K562 (cell line): Measurements from ENCODE around the gene ANXA1. TPM values are rescaled to one million over a fixed set of nuclear protein-coding genes. Genes with fewer than 3 reads are reported as not detected.

ENCODE experiments used
- ATAC-seq: fragments of 200-7000 bp; cut with Tn5 transposase; 3 replicates; pipeline ENCODE4 v1.9.1; 2020; ENCODE audit warnings: moderate library complexity
- BruUV-seq: library from RNA; stranded (reverse); fragments of 400-500 nt; replicated peaks from 2 replicates; lab custom pipeline; 2021; lab: Mats Ljungman, UMichigan
- CTCF ChIA-PET: fragments of 300-600 bp; formaldehyde crosslinking; extraction: SDS; loops from one replicate; lab custom pipeline; 2021; ENCODE audit warnings: low intra/inter-chr PET ratio; lab: Yijun Ruan, JAX
- POLR2A ChIA-PET: fragments of 300-600, 350-650 bp; sonication (Branson Sonifier 250); formaldehyde crosslinking; extraction: SDS; loops from one replicate; lab custom pipeline; 2021; ENCODE audit warnings: antibody characterized with exemption, inconsistent platforms; lab: Yijun Ruan, JAX
- DNase-seq, 4 experiments: peaks; one replicate each; pipeline versions ENCODE4 v3.0.0 to v3.0.0-alpha.2; 2011 to 2018; ENCODE audit warnings: low spot score in 3 of 4, mixed read lengths in 3 of 4; ENCODE audit errors: extremely low read depth in 1 of 4
- FAIRE-seq: peaks from 2 replicates; lab custom pipeline; 2011; peaks lifted over from hg19 to GRCh38; lab: Jason Lieb, UNC
- H2AFZ ChIP-seq: 2 replicates; pipeline ENCODE4 v1.6.0; 2011; ENCODE audit warnings: low read depth, low read length, control low read depth, inconsistent platforms
- H3K27ac ChIP-seq: fragments of 200-600 bp; 3 replicates; pipeline ENCODE4 v1.8.0; 2011; ENCODE audit warnings: low read depth, mild to moderate bottlenecking, control low read depth, inconsistent platforms, low read length, moderate library complexity, mixed read lengths; ENCODE audit errors: extremely low read depth
- H3K27me3 ChIP-seq, 2 experiments: fragments of 300-600 bp in 1 of 2; 2 replicates in 1 of 2; 3 replicates in 1 of 2; pipeline versions ENCODE4 v1.6.0 to v1.8.0; 2011; ENCODE audit warnings: inconsistent platforms in 2 of 2, low read length in 2 of 2, mild to moderate bottlenecking in 1 of 2, mixed read lengths in 1 of 2, moderate library complexity in 1 of 2; ENCODE audit not compliant: control insufficient read depth in 2 of 2, insufficient read depth in 2 of 2
- H3K36me3 ChIP-seq: fragments of 300-600 bp; 3 replicates; pipeline ENCODE4 v1.8.0; 2011; ENCODE audit warnings: mild to moderate bottlenecking, low read length, inconsistent platforms; ENCODE audit not compliant: control insufficient read depth, insufficient read depth
- H3K4me1 ChIP-seq, 2 experiments: fragments of 200-600 bp in 1 of 2; replicated peaks in 1 of 2; 2 replicates in 1 of 2; 3 replicates in 1 of 2; pipeline versions ENCODE4 v1.5.1 to v1.8.0; 2011; ENCODE audit warnings: inconsistent platforms in 2 of 2, low read length in 2 of 2, mild to moderate bottlenecking in 1 of 2, mixed read lengths in 1 of 2, moderate library complexity in 1 of 2; ENCODE audit not compliant: control insufficient read depth in 2 of 2, insufficient read depth in 2 of 2
- H3K4me2 ChIP-seq: 2 replicates; pipeline ENCODE4 v1.6.1; 2011; ENCODE audit warnings: low read length, control low read depth, inconsistent platforms, mixed read lengths; ENCODE audit not compliant: insufficient read depth
- H3K4me3 ChIP-seq: fragments of 200-600 bp; sonication (generic), shearing (Covaris generic); 2 replicates; pipeline ENCODE4 v1.5.1; 2016; ENCODE audit warnings: control low read depth, inconsistent platforms
- H3K79me2 ChIP-seq: fragments of 200-600 bp; 3 replicates; pipeline ENCODE4 v1.8.0; 2011; ENCODE audit warnings: low read length, inconsistent platforms; ENCODE audit not compliant: control insufficient read depth, insufficient read depth
- H3K9ac ChIP-seq, 2 experiments: 2 replicates each; pipeline versions ENCODE4 v1.6.0 to v1.6.1; 2011; ENCODE audit warnings: low read depth in 2 of 2, low read length in 2 of 2, control low read depth in 1 of 2, inconsistent platforms in 1 of 2, mild to moderate bottlenecking in 1 of 2, mixed read lengths in 1 of 2; ENCODE audit not compliant: insufficient read depth in 1 of 2
- H3K9me1 ChIP-seq: one replicate; pipeline ENCODE4 v1.6.0; 2011; ENCODE audit warnings: inconsistent platforms, mild to moderate bottlenecking, low read length, moderate library complexity; ENCODE audit not compliant: control insufficient read depth, insufficient read depth
- H3K9me3 ChIP-seq: replicated peaks from 2 replicates; pipeline ENCODE4 v1.5.1; 2011; ENCODE audit warnings: low read depth, low read length, inconsistent platforms; ENCODE audit not compliant: control insufficient read depth, insufficient read depth
- H4K20me1 ChIP-seq: replicated peaks from 2 replicates; pipeline ENCODE4 v1.6.1; 2011; ENCODE audit warnings: low read length, inconsistent platforms, mixed read lengths; ENCODE audit not compliant: control insufficient read depth, insufficient read depth
- FOXJ2 ChIP-seq: fragments of 200-800 bp; sonication (Bioruptor generic); IDR thresholded peaks from 2 replicates; pipeline ENCODE4 v1.6.1; 2016; ENCODE audit warnings: missing genetic modification characterization, missing compliant biosample characterization
- GTF2F1 ChIP-seq: IDR thresholded peaks from 2 replicates; pipeline ENCODE4 v1.6.1; 2011; ENCODE audit warnings: low read depth, low read length, improper control_type of control experiment
- HDGF ChIP-seq: fragments of 450-650 bp; IDR thresholded peaks from 2 replicates; pipeline ENCODE4 v1.6.1; 2016
- HIVEP1 ChIP-seq: fragments of 250-450 bp; sonication (Bioruptor Pico); IDR thresholded peaks from 2 replicates; pipeline ENCODE4 v1.4.0; 2020; ENCODE audit warnings: mild to moderate bottlenecking
- IRF1 ChIP-seq: sonication (generic); formaldehyde crosslinking; IDR thresholded peaks from 2 replicates; pipeline ENCODE4 v1.8.0; 2022; ENCODE audit warnings: missing genetic modification reagents, mild to moderate bottlenecking, borderline replicate concordance
- KAT8 ChIP-seq: fragments of 450-650 bp; IDR thresholded peaks from 2 replicates; pipeline ENCODE4 v1.6.1; 2016; ENCODE audit warnings: low read depth, mild to moderate bottlenecking
- KLF16 ChIP-seq: IDR thresholded peaks from 2 replicates; pipeline ENCODE4 v1.6.1; 2016; ENCODE audit warnings: antibody characterized with exemption
- RREB1 ChIP-seq: fragments of 250-450 bp; sonication (Bioruptor Pico); IDR thresholded peaks from 2 replicates; pipeline ENCODE4 v1.4.0; 2020
- STAT5A ChIP-seq: IDR thresholded peaks from 2 replicates; pipeline ENCODE4 v1.6.1; 2012; ENCODE audit warnings: low read length, inconsistent platforms, borderline replicate concordance
- ZBTB12 ChIP-seq: fragments of 250-450 bp; sonication (Bioruptor Pico); IDR thresholded peaks from 2 replicates; pipeline ENCODE4 v1.4.0; 2020
- ZSCAN32 ChIP-seq: fragments of 450-650 bp; formaldehyde crosslinking; IDR thresholded peaks from 2 replicates; pipeline ENCODE4 v1.4.0; 2020; ENCODE audit warnings: mild to moderate bottlenecking, moderate library complexity
- WGBS: fragments of 100-300 bp; shearing (Covaris generic); methylation state at CpG from one replicate; pipeline ENCODE4 v1.1.6; 2016; ENCODE audit warnings: low coverage, mixed read lengths; ENCODE audit not compliant: insufficient coverage; ENCODE audit errors: missing lambda C conversion rate; 5-methylcytosine and 5-hydroxymethylcytosine counted together
- in situ Hi-C: fragments of 300-500 bp; cut with MboI; formaldehyde crosslinking; loops from 4 replicates; pipeline ENCODE4 v1.15.0; 2018; ENCODE audit warnings: inconsistent platforms, mixed read lengths
- intact Hi-C: fragments of 100-400 bp; cut with micrococcal nuclease; formaldehyde crosslinking; loops from 2 replicates; pipeline ENCODE4 v1.14.2; 2022
- polyA plus RNA-seq, 8 experiments: library from polyadenylated mRNA; depleted of rRNA in 4 of 8; stranded (reverse) in 5 of 8; unstranded in 3 of 8; fragments of >200 nt; fragmentation: Nextera tagmentation in 2 of 8; fragmentation: Illumina TruSeq in 1 of 8; extraction: Ambion mirVana in 2 of 8; extraction: Trizol in 1 of 8; gene quantifications; 2 replicates each; pipeline versions ENCODE4 v1.2.1 to v1.2.3, GENCODE V29; 2011 to 2014; ENCODE audit warnings: inconsistent platforms in 1 of 8, missing spikeins in 1 of 8
- total RNA-seq, 7 experiments: library from RNA; depleted of rRNA in 6 of 7; stranded (reverse); fragments of >200 nt in 6 of 7; fragmentation: Illumina TruSeq in 2 of 7; extraction: Trizol in 2 of 7; gene quantifications; 2 replicates each; pipeline versions ENCODE4 v1.2.1 to v1.2.3, GENCODE V29; 2011 to 2021; ENCODE audit warnings: low replicate concordance in 1 of 7
- TF ChIP-seq, protein P1 (sequence below): sonication (generic); IDR thresholded peaks from 2 replicates; pipeline ENCODE4 v1.6.1; 2016
- TF ChIP-seq, protein P2 (sequence below): fragments of 250-450 bp; sonication (Bioruptor Pico); IDR thresholded peaks from 2 replicates; pipeline ENCODE4 v1.4.0; 2020; ENCODE audit warnings: mild to moderate bottlenecking, moderate library complexity

The ANXA1 gene
- total and polyA plus RNA-seq, 9 of the 15 experiments (the other 6 are each of a cell fraction or from before 2014, with no cell fraction given): 406 to 1,298 (median 620) TPM

DNA sequence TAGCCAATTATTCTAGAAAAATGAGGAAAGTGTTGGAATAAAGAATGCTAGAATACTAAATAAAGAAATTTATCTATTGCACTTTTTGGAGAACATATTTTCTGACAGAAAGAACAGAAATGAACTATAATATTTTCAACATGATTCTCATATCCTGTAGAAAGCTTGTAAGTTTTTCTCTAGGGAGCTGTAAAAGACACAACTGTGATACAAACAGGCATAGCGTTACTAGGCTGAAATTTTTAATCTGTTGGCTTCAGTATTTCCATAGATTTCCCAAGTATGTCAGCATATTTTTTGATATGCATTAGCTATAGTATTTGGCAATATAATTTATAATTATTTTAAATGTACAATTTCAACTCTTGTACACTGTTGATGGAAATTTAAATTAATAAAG is 31.3 kb downstream of the ANXA1 start:
- no peak for DNase-seq
- CTCF ChIA-PET: interaction anchor here (2.1 to 2.3 kb wide), 2 partner anchors 75 to 311 kb away, joined by 11 to 13 read pairs; no protein-coding TSS in a partner anchor
- H3K27ac ChIP-seq: no peak overlapping the region
- H3K4me1 ChIP-seq: no peaks in the 10 kb centered on the region
- in situ Hi-C loops (loop anchor here (25.0 kb wide), 1 partner anchor 896 kb away; no protein-coding TSS in a partner anchor), intact Hi-C loops (loop anchor here (1.0 to 5.0 kb wide), 4 partner anchors 76 to 901 kb away; no protein-coding TSS in a partner anchor)
- BruUV-seq: no TSS peak
- no peaks in the 10 kb centered on the region; the same call in 2 of the 3 replicates for H3K36me3 ChIP-seq
- no peaks in the 10 kb centered on the region for H3K79me2 ChIP-seq
- no peak for ATAC-seq
- POLR2A ChIA-PET: interaction anchor here (0.7 kb wide), 1 partner anchor 298 kb away, joined by 3 read pairs; no protein-coding TSS in a partner anchor
- H3K9me3 ChIP-seq: no peaks in the 10 kb centered on the region
- H3K9ac ChIP-seq: no peak overlapping the region
- H3K4me2 ChIP-seq: no peak overlapping the region
- no peaks in the 10 kb centered on the region for H3K9me1 ChIP-seq
- WGBS: 90% methylated on average over 1 of the region's 1 CpG
- H2AFZ ChIP-seq: no peak overlapping the region
- no peak for FAIRE-seq
- no peak overlapping the region for H3K4me3 ChIP-seq
- no peaks in the 10 kb centered on the region for H3K27me3 ChIP-seq
- H4K20me1 ChIP-seq: no peaks in the 10 kb centered on the region
- TF ChIP-seq GTF2F1: no peak
- TF ChIP-seq, protein P1, sequence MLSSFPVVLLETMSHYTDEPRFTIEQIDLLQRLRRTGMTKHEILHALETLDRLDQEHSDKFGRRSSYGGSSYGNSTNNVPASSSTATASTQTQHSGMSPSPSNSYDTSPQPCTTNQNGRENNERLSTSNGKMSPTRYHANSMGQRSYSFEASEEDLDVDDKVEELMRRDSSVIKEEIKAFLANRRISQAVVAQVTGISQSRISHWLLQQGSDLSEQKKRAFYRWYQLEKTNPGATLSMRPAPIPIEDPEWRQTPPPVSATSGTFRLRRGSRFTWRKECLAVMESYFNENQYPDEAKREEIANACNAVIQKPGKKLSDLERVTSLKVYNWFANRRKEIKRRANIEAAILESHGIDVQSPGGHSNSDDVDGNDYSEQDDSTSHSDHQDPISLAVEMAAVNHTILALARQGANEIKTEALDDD: no peak
- no peak for TF ChIP-seq FOXJ2 (tag)
- TF ChIP-seq, protein P2, sequence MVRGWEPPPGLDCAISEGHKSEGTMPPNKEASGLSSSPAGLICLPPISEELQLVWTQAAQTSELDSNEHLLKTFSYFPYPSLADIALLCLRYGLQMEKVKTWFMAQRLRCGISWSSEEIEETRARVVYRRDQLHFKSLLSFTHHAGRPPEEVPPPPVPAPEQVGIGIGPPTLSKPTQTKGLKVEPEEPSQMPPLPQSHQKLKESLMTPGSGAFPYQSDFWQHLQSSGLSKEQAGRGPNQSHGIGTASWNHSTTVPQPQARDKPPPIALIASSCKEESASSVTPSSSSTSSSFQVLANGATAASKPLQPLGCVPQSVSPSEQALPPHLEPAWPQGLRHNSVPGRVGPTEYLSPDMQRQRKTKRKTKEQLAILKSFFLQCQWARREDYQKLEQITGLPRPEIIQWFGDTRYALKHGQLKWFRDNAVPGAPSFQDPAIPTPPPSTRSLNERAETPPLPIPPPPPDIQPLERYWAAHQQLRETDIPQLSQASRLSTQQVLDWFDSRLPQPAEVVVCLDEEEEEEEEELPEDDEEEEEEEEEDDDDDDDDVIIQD (CRISPR knock-in tag): no peak
- no peak for TF ChIP-seq HDGF
- no peak for TF ChIP-seq IRF1
- TF ChIP-seq STAT5A: no peak
- no peak for TF ChIP-seq ZBTB12
- TF ChIP-seq HIVEP1: no peak
- TF ChIP-seq ZSCAN32 (CRISPR knock-in tag): no peak
- TF ChIP-seq KAT8: no peak
- no peak for TF ChIP-seq RREB1 (CRISPR knock-in tag)
- no peak for TF ChIP-seq KLF16
